ENCODE data around the gene HEPHL1. TPM values are rescaled to one million over a fixed set of nuclear protein-coding genes. Genes with fewer than 3 reads are reported as not detected.

The HEPHL1 gene
- total RNA-seq, 1 donor from 2014 or later = not detected

DNA sequence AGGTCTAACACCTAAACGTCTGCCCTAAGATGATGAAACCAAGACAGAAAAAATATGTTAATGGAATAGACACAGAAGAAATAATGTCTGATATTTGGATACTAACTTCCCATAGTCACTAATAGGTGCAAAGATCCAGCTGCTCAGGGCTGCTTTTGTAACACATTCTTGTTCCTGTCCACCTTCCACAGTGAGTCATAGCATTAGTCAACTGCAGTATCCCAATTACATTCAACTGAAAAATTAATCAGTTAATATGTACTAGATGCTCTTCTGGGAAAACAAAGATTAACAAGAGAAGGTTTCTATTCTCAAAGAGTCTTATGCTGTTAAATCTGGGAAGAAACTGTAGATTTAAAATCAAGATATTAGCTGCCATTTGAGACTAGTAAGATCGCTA is 47.6 kb downstream of the HEPHL1 start:
- Histone ChIP-seq H3K9me3 (ENCODE audit: insufficient read depth, low read depth, low read length) (no peaks in the 10 kb centered on the region), H3K27ac (ENCODE audit: low read depth, low read length) (no peak overlapping the region), H3K4me1 (ENCODE audit: insufficient read depth, low read length) (no peaks in the 10 kb centered on the region), H3K4me2 (ENCODE audit: low read length) (no peak overlapping the region), H3K79me2 (ENCODE audit: insufficient read depth, low read length) (no peaks in the 10 kb centered on the region), H3K4me3 (ENCODE audit: insufficient read depth, low read depth, low read length) (no peak overlapping the region), H3K9ac (ENCODE audit: low read length) (no peak overlapping the region), H3K27me3 (ENCODE audit: insufficient read depth, low read length) (no peaks in the 10 kb centered on the region), H3K36me3 (ENCODE audit: insufficient read depth, low read length) (no peaks in the 10 kb centered on the region), H4K20me1 (ENCODE audit: insufficient read depth, low read length) (no peaks in the 10 kb centered on the region), H2AFZ (ENCODE audit: low read depth, low read length) (no peak overlapping the region)
- DNase-seq (ENCODE audit: low read depth) (peak; percentile 26), FAIRE-seq (no peak)
- Mint-ChIP-seq H3K4me3 (ENCODE audit: unreplicated experiment) (no peak overlapping the region), H3K9me3 (ENCODE audit: unreplicated experiment) (no peaks in the 10 kb centered on the region), H3K27me3 (ENCODE audit: low read depth, unreplicated experiment) (no peaks in the 10 kb centered on the region), H3K36me3 (ENCODE audit: low read depth, unreplicated experiment) (no peaks in the 10 kb centered on the region), H3K27ac (ENCODE audit: unreplicated experiment) (no peak overlapping the region), H3K4me1 (ENCODE audit: low read depth, unreplicated experiment) (peaks cover 5% of the 10 kb centered on the region)
- TF ChIP-seq, protein P1, sequence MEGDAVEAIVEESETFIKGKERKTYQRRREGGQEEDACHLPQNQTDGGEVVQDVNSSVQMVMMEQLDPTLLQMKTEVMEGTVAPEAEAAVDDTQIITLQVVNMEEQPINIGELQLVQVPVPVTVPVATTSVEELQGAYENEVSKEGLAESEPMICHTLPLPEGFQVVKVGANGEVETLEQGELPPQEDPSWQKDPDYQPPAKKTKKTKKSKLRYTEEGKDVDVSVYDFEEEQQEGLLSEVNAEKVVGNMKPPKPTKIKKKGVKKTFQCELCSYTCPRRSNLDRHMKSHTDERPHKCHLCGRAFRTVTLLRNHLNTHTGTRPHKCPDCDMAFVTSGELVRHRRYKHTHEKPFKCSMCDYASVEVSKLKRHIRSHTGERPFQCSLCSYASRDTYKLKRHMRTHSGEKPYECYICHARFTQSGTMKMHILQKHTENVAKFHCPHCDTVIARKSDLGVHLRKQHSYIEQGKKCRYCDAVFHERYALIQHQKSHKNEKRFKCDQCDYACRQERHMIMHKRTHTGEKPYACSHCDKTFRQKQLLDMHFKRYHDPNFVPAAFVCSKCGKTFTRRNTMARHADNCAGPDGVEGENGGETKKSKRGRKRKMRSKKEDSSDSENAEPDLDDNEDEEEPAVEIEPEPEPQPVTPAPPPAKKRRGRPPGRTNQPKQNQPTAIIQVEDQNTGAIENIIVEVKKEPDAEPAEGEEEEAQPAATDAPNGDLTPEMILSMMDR (IDR thresholded peaks at IDR 0.05; ENCODE audit: insufficient read depth, low read depth, low read length) = no peak
- no peak for TF ChIP-seq EZH2 (IDR thresholded peaks at IDR 0.05; ENCODE audit: insufficient read depth, low read length)

DNA sequence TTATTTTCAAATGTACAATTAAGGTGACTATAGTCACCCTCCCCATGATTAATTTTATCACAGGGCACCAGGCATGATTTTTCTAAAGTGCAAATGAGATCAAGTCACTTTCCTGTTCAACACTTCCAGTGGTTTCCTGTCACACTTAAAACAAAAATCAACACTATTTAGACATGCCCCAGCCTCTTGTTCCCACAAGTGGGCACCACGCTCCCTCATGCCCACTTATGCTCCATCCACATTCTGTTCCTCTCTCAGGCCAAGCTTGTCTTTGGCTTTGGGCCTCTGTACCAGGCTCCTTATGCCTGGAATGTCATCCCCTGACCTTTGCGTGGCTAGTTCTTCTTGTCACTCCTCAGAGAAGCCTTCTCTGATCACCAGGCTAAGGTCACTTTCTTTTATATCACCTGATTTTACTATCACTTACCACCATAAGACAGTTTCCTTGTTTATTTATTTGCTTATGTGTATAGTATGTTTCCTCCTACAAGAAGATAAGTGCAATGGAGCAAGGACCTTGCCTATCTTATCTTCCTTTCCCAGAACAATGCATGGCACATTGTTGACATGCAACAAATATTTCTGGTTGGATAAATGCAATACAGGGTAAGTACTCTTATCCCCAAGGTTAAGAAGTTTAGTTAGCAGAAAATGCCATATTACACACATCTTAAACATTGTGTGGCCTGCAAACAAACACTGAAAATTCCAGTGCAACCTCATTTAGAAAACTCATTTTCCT is 56.6 kb downstream of the HEPHL1 start:
- no peak overlapping the region for H3K9ac ChIP-seq (ENCODE audit: low read length)
- H3K27ac Mint-ChIP-seq (ENCODE audit: unreplicated experiment) = no peak overlapping the region

More for the DNA sequence above, 56.6 kb downstream of the HEPHL1 start:
- Histone ChIP-seq H3K27me3 (ENCODE audit: insufficient read depth, low read length) (no peaks in the 10 kb centered on the region), H2AFZ (ENCODE audit: low read depth, low read length) (no peak overlapping the region), H3K9me3 (ENCODE audit: insufficient read depth, low read depth, low read length) (no peaks in the 10 kb centered on the region), H3K79me2 (ENCODE audit: insufficient read depth, low read length) (no peaks in the 10 kb centered on the region), H3K4me1 (ENCODE audit: insufficient read depth, low read length) (no peaks in the 10 kb centered on the region), H3K27ac (ENCODE audit: low read depth, low read length) (no peak overlapping the region), H3K36me3 (ENCODE audit: insufficient read depth, low read length) (no peaks in the 10 kb centered on the region), H3K4me3 (ENCODE audit: insufficient read depth, low read depth, low read length) (no peak overlapping the region), H4K20me1 (ENCODE audit: insufficient read depth, low read length) (no peaks in the 10 kb centered on the region), H3K4me2 (ENCODE audit: low read length) (no peak overlapping the region)
- FAIRE-seq = no peak
- H3K27me3 Mint-ChIP-seq (ENCODE audit: low read depth, unreplicated experiment) = peaks cover 3% of the 10 kb centered on the region
- H3K4me3 Mint-ChIP-seq (ENCODE audit: unreplicated experiment) = no peak overlapping the region
- no peaks in the 10 kb centered on the region for H3K4me1 Mint-ChIP-seq (ENCODE audit: low read depth, unreplicated experiment)
- peaks cover 6% of the 10 kb centered on the region for H3K9me3 Mint-ChIP-seq (ENCODE audit: unreplicated experiment)
- TF ChIP-seq EZH2 (IDR thresholded peaks at IDR 0.05; ENCODE audit: insufficient read depth, low read length) = no peak
- TF ChIP-seq, protein P1 (IDR thresholded peaks at IDR 0.05; ENCODE audit: insufficient read depth, low read depth, low read length) = no peak
- no peak for DNase-seq (ENCODE audit: low read depth)
- H3K36me3 Mint-ChIP-seq (ENCODE audit: low read depth, unreplicated experiment) = no peaks in the 10 kb centered on the region
